ENCODE measurements around the gene MYH6.

GRCh38 chr14:23423657-23424056, 15.6 kb upstream of the MYH6 start:
- TF ChIP-seq, protein P1, sequence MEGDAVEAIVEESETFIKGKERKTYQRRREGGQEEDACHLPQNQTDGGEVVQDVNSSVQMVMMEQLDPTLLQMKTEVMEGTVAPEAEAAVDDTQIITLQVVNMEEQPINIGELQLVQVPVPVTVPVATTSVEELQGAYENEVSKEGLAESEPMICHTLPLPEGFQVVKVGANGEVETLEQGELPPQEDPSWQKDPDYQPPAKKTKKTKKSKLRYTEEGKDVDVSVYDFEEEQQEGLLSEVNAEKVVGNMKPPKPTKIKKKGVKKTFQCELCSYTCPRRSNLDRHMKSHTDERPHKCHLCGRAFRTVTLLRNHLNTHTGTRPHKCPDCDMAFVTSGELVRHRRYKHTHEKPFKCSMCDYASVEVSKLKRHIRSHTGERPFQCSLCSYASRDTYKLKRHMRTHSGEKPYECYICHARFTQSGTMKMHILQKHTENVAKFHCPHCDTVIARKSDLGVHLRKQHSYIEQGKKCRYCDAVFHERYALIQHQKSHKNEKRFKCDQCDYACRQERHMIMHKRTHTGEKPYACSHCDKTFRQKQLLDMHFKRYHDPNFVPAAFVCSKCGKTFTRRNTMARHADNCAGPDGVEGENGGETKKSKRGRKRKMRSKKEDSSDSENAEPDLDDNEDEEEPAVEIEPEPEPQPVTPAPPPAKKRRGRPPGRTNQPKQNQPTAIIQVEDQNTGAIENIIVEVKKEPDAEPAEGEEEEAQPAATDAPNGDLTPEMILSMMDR (conservative IDR thresholded peaks at IDR 0.05; ENCODE audit: low read depth, low read length), result no peak
- TF ChIP-seq EZH2 (IDR thresholded peaks at IDR 0.05; ENCODE audit: borderline replicate concordance, low read depth, low read length, poor library complexity, severe bottlenecking), result no peak

Measured in A673 (cell line).